ENCODE measurements around the gene CBR4.
"Not testable (repeated sequence)": the region's sequence is repeated elsewhere in the genome, so short reads cannot be mapped to it uniquely, and the experiment has no call there.

The CBR4 gene

DNA sequence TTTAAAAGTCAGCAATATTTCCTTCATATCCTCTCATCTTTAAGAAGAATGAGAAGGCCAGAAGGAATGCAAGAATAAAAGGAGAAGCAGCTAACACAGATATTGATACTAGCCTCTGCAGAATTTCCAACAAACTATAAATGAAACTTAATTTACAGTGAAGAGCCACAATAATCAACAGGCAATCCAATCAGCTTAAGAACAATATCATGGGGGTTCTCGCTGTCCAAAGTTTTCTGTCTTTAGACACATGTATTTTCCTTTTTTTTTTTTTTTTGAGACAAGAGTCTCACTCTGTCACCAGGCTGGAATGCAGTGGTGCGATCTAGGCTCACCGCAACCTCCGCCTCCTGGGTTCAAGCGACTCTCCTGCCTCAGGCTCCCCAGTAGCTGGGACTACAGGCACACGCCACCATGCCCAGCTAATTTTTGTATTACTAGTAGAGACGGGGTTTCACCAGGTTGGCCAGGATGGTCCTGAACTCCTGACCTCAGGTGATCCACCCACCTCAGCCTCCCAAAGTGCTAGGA, 17.0 kb downstream of the CBR4 start:
- not testable (repeated sequence) for DNase-seq

- no peak for DNase-seq
Observed at GRCh38 chr4:168981942-168982341, 28.1 kb downstream of the CBR4 start.

GRCh38 chr4:168981460-168981859, 28.6 kb downstream of the CBR4 start:
- DNase-seq = no peak

DNA sequence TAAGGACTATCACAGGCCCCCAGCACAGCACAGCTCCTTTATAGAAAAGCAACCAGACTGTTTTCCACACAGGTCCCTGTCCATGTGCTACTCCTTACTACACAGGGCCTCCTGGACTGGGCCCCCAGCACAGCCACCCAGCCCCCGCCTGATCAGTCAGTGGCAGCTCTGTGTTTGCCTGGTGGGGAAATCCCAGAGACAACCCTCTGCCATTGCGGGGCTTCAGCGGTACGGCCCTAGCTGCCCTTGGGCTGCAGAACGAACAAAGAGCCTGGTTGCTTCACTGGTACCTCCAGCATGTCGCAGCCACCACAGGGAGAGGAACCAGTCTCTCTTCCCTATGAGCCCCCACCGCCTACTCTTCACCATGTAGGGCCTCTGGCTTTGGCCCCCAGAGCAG, 30.7 kb downstream of the CBR4 start:
- DNase-seq = no peak

GRCh38 chr4:168978001-168978700, 31.9 kb downstream of the CBR4 start:
- no peak for DNase-seq

DNA sequence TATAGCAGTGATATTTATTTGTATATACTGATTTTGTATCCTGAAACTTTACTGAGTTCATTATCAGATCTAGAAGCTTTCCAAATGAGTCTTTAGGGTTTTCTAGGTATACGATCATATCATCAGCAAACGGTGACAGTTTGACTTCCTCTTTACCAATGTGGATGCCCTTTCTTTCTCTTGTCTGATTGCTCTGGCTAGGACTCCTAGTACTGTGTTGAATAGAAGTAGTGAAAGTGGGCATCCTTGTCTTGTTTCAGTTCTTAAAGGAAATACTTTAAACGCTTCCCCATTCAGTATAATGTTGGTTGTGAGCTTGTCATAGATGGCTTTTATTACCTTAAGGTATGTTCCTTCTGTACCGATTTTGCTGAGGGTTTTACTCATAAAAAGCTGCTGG, 37.5 kb downstream of the CBR4 start:
- DNase-seq = no peak

DNA sequence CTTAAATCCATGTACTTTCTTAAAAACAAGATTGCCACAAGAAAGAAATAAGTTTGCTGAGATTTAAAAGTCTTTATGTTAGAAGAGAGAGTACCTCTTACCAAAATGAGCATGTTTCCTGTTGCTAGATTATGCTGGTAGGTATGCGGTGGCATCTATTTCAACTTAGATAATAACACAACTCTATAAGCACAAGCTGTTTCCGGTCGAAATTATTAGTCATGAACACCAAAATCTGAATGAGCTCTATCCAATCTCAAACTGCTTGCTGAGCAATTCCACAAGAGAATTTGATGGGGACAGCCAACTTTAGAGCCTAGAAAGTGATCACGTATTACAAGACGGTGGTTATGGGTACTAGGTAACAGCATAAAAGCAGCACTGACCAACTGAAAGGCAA, 49.3 kb downstream of the CBR4 start:
- DNase-seq = no peak

GRCh38 chr4:168955674-168956073, 54.4 kb downstream of the CBR4 start:
- no peak for DNase-seq

DNA sequence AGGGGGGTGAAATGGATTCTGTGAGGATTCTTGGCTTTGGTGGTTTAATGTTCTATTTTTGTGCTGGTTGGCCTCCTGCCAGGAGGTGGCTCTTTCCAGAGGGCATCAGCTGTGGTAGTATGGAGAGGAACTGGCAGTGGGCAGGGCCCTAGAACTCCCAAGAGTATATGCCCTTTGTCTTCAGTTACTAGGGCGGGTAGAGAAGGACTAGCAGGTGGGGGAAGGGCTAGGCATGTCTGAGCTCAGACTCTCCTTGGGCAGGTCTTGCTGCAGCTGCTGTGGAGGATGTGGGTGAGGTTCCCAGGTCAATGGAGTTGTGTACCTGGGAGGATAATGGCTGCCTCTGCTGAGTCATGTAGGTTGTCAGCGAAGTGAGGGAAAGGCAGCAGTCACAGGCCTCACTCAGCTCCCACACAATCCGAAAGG, 57.2 kb downstream of the CBR4 start:
- not testable (repeated sequence) for DNase-seq

DNA sequence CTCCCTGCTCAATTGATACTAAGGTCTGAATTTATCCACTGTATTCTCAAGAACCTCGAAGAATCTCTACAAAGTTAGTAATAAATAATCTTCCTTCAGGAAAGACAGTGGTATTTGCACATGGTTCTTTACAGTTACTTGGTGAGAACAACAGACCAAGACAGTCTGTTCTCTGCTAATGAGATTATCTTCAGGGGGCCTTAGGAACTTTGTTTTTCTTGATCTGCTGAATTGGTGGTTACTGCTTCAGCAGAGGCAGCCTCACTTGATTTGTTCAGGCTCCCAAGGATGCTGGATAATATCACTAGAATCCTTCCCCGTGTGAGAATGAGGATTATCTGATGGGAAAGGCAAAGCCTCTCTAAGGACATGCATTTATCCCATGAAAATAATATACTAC, 64.8 kb downstream of the CBR4 start:
- no peak for DNase-seq

DNA sequence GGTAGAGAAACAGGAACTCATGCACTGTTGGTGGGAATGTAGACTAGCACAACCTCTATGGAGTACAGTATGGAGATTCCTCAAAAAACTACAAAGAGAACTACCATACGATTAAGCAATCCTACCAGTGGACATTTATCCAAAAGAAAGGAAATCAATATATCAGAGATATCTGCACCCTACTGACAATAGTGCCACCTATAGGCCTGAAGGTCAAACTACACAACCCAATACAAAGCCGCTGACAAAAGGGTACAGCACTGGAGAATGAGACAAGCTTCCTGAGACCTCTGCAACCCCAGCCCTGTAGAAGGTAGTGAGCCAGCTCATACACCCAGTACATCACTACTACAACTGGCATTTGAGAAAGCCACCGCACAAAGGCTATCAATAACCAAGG, 67.1 kb downstream of the CBR4 start:
- peak; percentile 7 for DNase-seq
